Measurements from ENCODE around the gene SH3RF3. TPM values are rescaled to one million over a fixed set of nuclear protein-coding genes. Genes with fewer than 3 reads are reported as not detected.

SH3RF3 gene
- total and polyA plus RNA-seq, 9 of the 15 experiments (the other 6 are each of a cell fraction or from before 2014, with no cell fraction given): 0.02 TPM; not detected in 8

- TF ChIP-seq SPI1 (IDR thresholded peaks at IDR 0.05; ENCODE audit: borderline replicate concordance, low read depth, low read length) (no peak), TCF3 (CRISPR knock-in tag; IDR thresholded peaks at IDR 0.05) (no peak), ZNF778 (CRISPR knock-in tag; IDR thresholded peaks at IDR 0.05) (no peak), RFX7 (CRISPR knock-in tag; IDR thresholded peaks at IDR 0.05) (no peak), ZNF830 (CRISPR knock-in tag; IDR thresholded peaks at IDR 0.05) (no peak), SAFB2 (IDR thresholded peaks at IDR 0.05; ENCODE audit: borderline replicate concordance, low read depth, low read length, severe bottlenecking) (no peak), NCOA6 (IDR thresholded peaks at IDR 0.05) (no peak), KDM4B (IDR thresholded peaks at IDR 0.05; ENCODE audit: borderline replicate concordance in 2 of 2, low read depth in 1 of 2) (no peak)
- TF ChIP-seq, protein P1, sequence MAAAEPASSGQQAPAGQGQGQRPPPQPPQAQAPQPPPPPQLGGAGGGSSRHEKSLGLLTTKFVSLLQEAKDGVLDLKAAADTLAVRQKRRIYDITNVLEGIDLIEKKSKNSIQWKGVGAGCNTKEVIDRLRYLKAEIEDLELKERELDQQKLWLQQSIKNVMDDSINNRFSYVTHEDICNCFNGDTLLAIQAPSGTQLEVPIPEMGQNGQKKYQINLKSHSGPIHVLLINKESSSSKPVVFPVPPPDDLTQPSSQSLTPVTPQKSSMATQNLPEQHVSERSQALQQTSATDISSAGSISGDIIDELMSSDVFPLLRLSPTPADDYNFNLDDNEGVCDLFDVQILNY (CRISPR knock-in tag; IDR thresholded peaks at IDR 0.05): no peak
- H3K27ac ChIP-seq (ENCODE audit: extremely low read depth, low read depth, low read length): no peak overlapping the region
- in situ Hi-C loops (cut with MboI): no loop called here
- no peak overlapping the region for H2AFZ ChIP-seq (ENCODE audit: low read depth, low read length)
- DNase-seq (ENCODE audit: extremely low read depth in 1 of 4, low spot score in 3 of 4): no peak
- ATAC-seq: no peak
- no peaks in the 10 kb centered on the region for H3K36me3 ChIP-seq (ENCODE audit: control insufficient read depth, insufficient read depth, low read length)
- BruUV-seq (replicated peaks): no TSS peak
- H3K4me3 ChIP-seq: no peak overlapping the region
- 0% methylated on average over 6 of the region's 6 CpGs for WGBS (ENCODE audit: insufficient coverage, low coverage, missing lambda C conversion rate)
- ChIA-PET CTCF (ENCODE audit: low intra/inter-chr PET ratio) (no interaction called here), POLR2A (no interaction called here)
- H3K4me1 ChIP-seq (replicated peaks in 1 of 2; ENCODE audit: control insufficient read depth in 2 of 2, insufficient read depth in 2 of 2, low read length in 2 of 2): no peaks in the 10 kb centered on the region; a peak in 1 of 5 replicates
- no peaks in the 10 kb centered on the region for H3K9me1 ChIP-seq (ENCODE audit: control insufficient read depth, insufficient read depth, low read length)
- intact Hi-C loops (cut with micrococcal nuclease): no loop called here
- no peak overlapping the region for H3K4me2 ChIP-seq (ENCODE audit: insufficient read depth, low read length)
- no peak for FAIRE-seq
- H3K9me3 ChIP-seq (replicated peaks; ENCODE audit: control insufficient read depth, insufficient read depth, low read depth, low read length): no peaks in the 10 kb centered on the region
- H3K27me3 ChIP-seq (ENCODE audit: control insufficient read depth in 2 of 2, insufficient read depth in 2 of 2, low read length in 2 of 2): peaks cover 16 to 61% of the 10 kb centered on the region in 2 experiments; a peak in 4 of 5 replicates
- no peaks in the 10 kb centered on the region for H3K79me2 ChIP-seq (ENCODE audit: control insufficient read depth, insufficient read depth, low read length)
- no peaks in the 10 kb centered on the region for H4K20me1 ChIP-seq (replicated peaks; ENCODE audit: control insufficient read depth, insufficient read depth, low read length)
- H3K9ac ChIP-seq (ENCODE audit: insufficient read depth in 1 of 2, low read depth in 2 of 2, low read length in 2 of 2): no peak overlapping the region
Observed at GRCh38 chr2:109336296-109336695, 207.3 kb downstream of the SH3RF3 start.
